ENCODE data around the gene GDI1.
A peak's percentile ranks its signal among the peaks of the same experiment; 100 is the strongest.

The GDI1 gene

DNA sequence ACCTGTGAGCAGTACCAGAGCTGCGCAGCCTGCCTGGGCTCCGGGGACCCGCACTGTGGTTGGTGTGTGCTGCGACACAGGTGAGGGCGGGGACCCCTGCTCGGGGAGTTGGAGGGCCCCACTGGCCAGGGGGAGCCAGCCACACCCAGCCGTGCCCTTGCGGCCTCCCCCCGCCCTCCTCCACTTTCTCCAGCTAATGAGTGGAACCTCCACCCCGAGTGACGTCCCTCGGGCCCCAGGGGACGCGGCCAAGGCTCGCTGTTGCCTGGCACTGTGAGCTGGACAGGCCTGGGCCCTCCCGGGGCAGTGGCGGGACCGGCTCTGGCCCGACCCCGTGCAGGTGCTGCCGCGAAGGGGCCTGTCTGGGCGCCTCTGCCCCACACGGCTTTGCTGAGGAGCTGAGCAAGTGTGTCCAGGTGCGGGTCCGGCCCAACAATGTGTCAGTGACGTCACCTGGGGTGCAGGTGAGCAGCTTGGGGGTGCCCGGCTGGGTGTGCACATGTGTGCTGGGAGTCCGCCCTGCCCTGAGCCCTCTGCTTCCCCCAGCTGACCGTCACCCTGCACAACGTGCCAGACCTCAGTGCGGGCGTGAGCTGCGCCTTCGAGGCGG lies 26.8 kb downstream of the GDI1 start:
- DNase-seq: no peak

DNA sequence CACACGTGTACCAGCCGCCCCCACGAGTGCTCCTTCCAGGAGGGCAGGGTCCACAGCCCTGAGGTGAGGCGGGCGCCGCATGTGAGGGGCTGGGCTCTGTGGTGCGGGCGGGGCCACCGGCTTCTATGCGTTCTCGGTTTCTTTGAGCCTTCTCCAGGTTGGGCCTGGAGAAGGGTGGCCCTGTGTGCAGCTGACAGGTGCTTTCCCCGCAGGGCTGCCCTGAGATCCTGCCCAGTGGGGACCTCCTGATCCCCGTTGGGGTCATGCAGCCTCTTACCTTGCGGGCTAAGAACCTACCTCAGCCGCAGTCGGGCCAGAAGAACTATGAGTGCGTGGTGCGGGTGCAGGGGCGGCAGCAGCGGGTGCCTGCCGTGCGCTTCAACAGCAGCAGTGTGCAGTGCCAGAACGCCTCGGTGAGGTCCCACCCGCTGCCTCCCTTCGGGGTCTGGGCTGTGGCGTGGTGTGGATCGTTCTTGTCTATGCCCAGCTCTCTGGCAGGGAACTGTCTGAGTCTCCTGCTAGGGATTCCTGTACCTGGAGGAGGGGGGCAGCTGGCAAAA lies 27.9 kb downstream of the GDI1 start:
- no peak for DNase-seq

DNA sequence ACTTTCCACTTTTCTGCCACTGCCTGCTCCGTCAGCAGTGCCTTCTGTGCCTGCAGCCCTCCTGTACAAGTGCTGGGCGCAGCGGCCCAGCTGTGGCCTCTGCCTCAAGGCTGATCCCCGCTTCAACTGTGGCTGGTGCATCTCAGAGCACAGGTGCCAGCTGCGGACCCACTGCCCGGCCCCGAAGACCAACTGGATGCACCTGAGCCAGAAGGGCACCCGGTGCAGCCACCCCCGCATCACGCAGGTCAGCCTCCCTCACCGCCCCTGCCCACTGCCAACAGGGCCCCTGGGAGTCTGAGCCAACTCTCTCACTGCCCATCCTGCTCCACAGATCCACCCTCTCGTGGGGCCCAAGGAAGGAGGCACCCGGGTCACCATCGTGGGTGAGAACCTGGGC lies 28.6 kb downstream of the GDI1 start:
- DNase-seq: no peak

DNA sequence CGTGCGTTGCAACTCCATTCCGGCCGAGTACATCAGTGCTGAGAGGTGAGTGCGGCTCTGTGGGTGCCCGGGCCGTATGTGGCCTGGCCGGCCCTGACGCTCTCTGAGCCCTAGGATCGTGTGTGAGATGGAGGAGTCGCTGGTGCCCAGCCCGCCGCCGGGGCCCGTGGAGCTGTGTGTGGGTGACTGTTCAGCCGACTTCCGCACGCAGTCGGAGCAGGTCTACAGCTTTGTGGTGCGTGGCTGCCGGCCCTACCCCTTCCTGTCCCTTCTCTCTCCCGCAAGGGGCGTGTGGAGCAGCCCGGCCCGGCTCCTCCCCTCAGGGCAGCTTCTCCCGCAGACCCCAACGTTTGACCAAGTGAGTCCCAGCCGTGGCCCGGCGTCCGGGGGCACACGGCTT lies 29.1 kb downstream of the GDI1 start:
- no peak for DNase-seq

DNA sequence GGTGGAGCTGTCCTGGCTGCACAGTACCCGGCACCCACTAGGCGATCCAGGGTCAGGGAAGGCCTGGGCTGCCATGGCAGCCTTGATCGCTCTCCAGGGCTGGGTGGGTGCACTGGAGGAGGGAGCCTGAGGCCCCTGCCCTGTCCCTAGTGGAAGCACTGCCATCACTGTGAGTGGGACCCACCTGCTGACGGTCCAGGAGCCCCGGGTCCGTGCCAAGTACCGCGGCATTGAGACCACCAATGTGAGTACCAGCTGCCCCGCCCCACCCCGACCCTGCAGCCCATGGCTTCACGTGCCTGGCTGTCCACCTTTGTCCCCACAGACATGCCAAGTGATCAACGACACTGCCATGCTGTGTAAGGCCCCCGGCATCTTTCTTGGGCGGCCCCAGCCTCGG lies 30.0 kb downstream of the GDI1 start:
- no peak for DNase-seq

DNA sequence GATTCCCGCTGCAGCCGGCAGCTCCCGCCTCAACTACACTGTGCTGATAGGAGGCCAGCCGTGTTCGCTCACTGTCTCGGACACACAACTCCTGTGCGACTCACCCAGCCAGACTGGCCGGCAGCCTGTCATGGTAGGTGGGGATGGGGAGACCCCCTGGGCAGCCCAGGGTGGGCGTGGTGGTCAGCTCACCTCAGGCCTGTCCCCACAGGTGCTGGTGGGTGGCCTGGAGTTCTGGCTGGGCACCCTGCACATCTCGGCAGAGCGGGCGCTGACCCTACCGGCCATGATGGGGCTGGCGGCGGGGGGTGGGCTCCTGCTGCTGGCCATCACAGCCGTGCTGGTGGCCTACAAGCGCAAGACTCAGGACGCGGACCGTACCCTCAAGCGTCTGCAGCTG lies 30.6 kb downstream of the GDI1 start:
- no peak for DNase-seq

DNA sequence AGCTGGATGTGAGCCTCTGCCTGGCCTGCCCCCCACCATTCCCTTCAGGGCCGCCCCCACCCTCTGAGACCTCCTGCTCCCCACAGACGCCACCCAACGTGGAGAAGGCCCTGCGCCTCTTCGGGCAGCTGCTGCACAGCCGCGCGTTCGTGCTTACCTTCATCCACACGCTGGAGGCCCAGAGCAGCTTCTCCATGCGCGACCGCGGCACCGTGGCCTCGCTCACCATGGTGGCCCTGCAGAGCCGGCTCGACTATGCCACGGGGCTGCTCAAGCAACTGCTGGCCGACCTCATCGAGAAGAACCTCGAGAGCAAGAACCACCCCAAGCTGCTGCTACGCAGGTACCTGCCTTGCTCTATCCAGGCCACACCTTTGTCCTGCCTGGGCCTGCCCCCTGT lies 31.3 kb downstream of the GDI1 start:
- no peak for DNase-seq

DNA sequence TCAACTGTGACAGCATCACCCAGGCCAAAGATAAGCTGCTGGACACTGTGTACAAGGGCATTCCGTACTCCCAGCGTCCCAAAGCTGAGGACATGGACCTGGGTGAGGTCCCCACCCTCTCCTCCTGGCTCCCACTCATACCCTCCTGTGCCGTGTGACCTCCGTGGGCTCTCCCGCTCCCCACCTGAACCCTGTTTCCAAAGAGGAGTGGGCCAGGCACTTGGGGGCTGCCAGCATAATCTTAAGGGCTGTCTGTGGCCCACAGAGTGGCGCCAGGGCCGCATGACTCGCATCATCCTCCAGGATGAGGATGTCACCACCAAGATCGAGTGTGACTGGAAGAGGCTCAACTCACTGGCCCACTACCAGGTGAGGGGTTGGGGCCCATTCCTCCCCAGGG lies 32.2 kb downstream of the GDI1 start:
- DNase-seq: no peak

DNA sequence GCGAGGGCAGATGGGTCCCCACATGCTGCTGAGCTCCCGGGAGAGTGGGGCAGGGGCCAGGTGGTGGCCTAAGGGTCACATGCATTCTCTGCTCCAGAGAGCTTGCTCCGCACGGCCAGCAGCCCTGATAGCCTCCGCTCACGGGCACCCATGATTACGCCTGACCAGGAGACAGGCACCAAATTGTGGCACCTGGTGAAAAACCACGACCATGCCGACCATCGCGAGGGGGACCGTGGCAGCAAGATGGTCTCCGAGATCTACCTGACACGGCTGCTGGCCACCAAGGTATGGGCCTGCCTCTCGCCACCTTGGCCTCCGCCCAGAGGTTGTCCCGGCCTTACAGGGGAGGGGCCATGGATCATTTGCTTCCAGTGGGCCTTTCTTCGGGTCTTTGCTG lies 32.9 kb downstream of the GDI1 start:
- DNase-seq: no peak

DNA sequence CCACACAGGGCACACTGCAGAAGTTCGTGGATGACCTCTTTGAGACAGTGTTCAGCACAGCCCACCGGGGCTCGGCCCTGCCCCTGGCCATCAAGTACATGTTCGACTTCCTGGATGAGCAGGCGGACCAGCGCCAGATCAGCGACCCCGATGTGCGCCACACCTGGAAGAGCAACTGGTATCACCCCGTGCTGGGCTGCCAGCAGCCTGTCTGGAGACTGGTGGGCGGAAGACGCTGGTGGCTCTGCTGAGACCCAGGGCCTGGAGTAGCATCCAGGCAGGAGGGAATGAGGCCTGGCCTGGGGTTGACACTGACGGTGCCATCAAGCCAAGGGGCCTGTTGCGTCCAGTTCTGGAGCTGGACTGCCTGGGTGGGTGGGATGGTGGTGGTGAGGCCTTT lies 33.5 kb downstream of the GDI1 start:
- no peak for DNase-seq

DNA sequence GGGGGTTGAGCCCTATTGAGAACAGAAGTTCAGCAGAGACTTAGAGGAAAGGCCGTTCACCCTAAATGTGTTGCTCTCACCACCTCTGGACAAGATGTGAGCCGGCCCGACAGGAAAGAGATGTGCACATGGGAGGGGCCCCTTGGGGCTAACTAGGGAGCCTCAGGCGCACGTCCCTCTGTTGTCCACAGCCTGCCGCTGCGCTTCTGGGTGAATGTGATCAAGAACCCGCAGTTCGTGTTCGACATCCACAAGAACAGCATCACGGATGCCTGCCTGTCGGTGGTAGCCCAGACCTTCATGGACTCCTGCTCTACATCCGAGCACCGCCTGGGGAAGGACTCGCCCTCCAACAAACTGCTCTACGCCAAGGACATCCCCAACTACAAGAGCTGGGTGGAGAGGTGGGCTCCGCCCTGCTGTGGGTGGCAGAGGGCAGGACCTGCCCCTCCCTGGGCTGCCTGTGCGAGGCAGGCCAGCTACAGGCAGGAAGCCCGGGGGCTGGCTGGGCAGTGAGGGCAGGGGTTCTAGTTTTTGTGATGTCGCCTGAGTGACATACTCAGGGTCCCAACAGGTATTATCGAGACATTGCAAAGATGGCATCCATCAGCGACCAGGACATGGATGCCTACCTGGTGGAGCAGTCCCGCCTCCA lies 34.1 kb downstream of the GDI1 start:
- DNase-seq: no peak

DNA sequence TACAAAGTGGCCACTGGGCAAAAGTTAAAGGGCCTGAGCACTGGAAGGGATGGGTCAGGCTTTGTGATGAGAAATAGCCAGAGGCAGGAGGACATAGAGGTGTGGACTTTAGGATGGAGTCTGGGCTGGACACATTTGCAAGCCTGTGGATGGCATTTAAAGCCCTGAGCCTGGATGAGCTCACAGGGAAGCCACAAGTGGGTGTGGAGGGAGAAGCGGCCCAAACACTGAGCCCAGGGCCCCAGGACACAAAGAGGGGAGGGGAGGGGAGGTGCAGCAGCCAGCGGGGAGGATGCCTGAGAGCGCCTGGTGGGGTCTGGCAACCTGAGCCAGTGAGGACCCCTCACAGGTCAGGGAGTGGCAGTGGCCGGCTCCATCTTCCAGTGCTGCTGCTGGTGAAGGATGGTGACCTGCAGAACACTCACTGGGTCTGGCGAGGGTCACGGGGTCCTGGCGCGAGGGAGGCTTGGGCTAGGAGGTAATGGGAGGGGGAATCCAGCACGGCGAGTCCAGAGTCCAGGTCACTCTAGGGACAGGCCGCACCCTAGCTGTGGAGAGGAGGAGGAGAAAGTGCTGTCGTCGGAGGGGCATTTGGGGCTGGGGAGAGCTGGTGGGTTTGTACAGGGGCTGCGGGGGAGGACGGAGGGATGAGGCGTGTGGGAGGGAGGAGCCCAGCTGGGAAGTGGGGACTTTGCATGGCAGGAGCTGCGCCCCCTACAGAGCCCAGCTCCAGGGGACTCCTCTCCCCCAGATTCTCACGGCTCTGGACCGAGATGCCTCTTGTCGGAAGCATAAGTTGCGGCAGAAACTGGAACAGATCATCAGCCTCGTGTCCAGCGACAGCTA lies 35.1 kb downstream of the GDI1 start:
- DNase-seq: no peak

DNA sequence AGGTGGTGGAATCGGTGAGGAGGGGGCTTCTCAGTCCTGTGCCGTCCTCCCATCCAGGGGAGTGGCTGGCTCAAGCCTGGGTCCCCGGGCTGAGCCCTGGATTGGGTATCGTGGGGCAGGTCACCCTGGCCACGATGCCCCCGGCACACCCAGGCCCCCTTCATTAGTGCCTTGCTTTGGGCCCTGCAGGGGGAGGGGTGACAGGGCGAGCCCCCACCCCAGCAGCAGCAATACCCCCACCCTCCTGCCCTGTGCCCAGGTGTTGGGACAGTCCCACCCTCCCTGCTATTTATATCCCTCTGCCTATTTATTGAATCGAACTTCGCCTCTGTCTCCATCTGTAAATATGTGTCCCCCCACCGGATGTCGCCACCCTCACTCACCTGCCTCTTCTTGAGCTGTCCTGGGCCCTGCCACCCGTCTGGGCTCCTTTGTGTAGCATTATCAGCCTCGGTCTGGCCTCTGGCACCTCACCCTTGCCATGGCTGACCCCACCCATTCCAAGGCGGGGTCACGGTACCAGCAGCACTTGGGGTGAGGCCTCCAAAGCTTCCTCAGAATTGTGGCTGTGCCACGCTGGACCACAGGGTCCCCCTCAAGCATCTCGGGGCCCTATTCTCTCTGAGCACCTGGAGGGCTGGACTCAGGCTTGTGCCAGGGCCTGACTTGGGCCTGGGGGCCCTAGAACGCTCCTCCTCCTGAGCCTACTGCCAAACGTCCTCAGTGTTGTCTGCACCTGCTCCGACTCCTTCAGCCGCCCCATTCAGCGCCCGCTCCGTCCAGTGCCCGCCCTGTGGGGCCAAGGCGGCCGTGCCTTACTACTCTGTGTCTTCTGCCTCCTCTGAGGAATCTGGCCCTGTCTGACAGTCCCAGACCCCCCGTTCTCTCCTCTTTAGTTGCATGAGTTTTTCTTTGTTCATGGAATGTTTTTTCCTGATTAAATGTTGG lies 36.0 kb downstream of the GDI1 start:
- DNase-seq: no peak

DNA sequence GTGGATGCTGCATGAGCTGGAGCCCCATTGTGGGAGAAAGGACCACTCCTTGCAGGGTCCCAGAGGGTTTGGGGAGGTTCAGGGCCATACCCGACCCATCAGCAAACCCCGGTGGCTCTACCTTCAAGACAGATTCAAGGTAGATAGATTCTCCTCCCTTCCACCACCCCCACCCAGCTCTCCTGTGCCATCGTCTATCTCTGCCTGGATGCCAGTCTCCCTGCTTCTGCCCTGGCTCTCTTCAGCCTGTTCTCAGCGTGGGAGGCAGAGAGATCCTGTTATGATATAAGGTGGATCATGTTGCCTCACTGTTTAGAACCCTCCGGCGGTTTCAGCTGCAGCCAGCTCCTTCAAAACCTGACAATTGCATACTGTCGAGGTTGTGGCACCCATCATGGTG lies 36.7 kb downstream of the GDI1 start:
- DNase-seq: no peak

DNA sequence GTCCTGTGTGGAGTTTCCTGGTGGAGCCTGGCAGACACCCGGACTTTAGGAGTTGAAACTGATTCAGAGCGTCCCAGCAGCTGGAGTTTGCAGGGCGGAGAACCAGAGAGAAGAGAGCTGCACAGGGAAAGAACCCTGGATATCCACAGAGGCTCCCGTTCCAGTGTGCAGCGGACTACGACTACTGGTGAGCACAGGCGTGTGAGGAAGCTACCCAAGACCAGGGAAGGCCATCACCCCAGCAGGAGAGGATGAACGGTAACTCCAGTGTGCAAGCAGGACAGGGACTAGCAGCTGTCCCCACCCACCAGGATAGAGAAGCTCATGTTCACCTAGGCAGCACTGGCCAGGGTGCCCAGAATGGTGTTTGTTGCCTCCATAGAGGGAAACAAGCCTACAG lies 39.9 kb downstream of the GDI1 start:
- DNase-seq: no peak

DNA sequence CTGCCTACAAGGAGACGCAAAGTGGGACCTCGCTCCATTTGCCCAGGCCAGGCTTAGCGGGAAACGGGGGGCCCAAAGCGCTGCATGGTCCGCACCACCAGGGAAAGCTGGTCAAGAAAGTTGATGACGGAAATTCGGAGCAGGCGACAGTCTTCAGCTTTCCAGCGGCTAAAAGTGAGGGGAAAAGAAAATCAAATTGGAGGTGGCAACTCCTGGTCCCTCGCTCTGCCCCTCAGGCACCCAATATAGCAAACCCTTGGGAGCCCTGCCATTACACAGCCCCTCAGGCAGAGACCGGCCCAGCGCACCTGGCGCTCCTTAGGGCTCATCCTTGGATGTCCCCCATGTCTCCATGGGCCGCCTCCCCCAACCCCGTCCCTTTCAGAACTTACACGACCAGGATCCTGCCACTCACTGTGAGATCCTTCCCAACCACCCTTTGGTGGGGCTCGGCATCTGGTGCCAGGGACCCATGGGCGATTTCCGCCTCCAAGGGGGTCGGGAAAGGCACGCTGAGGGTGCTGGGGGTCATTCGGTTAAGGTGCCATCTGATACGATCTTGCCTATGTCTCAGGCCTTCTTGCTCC lies 41.0 kb downstream of the GDI1 start:
- DNase-seq: no peak

DNA sequence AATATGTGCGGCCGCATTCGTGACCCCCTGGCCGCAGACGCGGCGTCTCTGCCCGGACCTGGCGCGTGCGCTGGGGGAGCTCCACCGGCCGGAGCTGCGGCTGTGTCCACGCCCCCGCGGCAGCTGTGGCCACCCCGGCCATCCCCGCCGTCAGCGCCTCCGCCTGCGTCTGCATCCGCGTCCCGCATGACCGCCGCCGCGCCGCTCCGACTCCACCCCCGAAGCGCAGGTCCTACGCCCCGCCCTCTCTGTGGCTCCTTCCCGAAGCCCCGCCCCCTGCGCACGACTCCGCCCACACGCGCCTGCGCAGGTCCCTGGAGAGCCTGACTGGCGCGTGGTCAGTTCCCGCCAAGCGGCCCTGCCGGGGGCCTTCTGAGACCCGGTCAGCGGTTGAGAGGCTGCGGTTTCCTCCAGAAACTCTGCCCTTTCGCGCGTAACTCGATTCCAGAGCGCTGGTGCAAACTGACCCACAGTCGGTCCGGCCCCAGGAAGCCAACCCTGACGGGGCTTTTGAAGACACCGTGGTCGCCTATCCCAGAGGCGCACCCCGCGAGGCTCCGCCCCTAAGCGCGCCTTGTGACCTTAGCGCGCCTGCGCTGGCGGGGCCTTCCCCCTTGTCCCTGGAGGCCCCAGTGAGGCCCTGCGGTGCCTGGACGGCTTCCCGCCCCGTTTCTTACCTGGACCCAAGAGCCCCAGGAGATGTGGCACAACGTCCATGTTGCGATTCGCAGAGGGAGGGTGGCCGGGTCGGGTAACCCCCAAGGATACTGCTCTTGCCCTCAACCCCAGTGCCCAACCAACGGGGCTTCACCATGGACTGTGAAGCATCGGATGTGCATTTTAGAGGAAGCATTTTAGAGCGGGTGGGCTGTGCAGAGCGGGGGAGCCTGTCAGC lies 42.0 kb downstream of the GDI1 start, which contains the start of gene LAGE3:
Gene LAGE3 (minus strand): TSS at position 554 of the 895 bp plus-strand sequence. CDS start 366 bp downstream, at position 188.
- peak; percentile 94 to 97 (median 96) for DNase-seq

DNA sequence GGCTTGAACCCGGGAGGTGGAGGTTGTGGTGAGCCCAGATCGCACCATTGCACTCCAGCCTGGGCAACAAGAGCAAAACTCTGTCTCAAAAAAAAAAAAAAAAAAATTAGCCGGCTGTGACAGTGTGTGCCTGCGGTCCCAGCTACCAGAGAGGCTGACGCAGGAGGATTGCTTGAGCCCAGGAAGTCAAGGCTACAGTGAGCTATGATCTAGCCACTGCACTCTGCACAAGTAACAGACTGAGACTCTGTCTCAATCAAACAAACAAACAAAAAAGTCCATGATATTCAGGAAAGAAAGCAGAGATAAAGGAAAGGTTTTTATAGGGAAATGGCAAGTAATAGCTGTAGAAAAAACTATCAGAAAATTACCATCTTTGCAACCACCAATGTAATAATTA lies 44.2 kb downstream of the GDI1 start:
- no peak for DNase-seq

DNA sequence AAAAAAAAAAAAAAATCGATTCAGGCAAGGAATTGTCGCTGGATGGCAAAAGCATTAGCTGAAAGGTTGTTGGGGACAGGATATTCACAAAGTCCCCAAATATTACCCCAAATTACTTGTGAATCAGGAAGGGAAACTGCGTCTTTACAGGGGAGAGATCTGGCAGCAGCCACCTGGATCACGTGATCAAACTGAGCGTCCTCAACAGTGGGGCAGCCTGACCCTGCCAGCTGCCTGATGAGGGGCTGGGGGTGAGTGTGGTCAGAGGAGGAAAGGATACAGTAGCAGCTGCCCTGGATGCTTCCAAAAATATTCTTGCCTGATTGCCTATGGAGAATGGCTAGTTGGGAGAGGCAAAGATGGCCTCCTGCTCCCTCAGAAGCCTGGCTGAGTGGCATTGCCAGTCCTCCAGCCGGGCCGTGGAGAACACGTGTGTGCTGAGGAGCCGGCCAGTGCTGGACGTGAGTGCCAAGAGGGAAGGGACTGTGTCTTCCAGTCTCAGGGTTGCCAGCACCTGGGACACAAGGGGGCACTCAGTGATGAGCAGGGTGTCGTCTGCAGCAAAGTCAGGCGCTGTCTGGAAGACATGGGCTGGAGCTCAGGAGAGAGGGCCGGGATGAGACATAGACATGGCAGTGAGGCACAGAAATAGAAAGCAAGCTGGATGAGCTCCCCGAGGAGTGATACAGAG lies 45.1 kb downstream of the GDI1 start:
- no peak for DNase-seq

DNA sequence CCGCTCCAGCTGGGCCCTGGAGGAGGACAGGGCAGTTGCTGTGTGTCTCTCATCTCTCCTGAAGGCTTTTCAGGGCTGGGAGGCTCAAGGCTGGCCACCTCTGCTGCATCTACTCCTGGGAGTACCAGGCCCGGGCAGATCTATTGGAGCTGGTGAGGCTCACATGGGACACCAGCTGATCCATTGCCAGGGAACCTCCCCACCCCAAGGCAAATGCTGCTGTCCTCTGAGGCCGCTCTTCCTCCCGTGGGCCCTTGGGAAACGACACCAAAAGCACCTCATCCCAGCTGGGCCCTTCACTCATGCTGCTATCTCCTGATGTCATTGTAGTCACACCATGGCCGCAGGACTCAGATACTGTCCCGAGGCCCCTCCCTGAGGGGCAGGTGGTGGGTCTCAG lies 45.8 kb downstream of the GDI1 start:
- no peak for DNase-seq

Data from suppressor macrophage treated with lipopolysaccharide for 1 hour (primary cell).